Measurements from ENCODE around the gene ZP1.

ZP1 gene

DNA sequence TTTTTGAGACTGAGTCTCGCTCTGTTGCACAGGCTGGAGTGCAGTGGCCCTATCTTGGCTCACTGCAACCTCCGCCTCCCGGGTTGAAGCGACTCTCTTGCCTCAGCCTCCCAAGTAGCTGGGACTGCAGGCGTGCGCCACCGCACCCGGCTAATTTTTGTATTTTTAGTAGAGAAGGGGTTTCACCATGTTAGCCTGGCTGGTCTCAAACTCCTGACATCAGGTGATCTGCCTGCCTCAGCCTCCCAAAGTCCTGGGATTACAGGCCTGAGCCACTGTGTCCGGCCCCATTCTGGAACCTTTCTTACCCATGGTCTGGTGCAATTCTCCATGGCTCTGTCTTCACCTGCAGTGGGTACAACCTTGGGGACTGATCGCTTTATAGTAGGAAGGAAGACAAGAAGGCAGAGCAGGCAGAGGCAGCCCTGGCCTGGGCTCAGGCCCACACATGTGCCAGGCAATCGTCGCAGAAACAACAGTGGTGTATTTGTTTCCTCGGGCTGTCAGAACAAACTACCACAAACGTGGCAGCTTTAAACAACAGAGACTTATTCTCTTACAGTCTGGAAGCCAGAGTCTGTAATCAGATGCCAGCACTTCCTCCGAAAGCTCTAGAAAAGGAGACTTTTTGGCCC, 7.6 kb upstream of the ZP1 start:
- no peak for DNase-seq

- peak; percentile 23 for DNase-seq
Observed at GRCh38 chr11:60860943-60861342, 6.4 kb upstream of the ZP1 start.

DNA sequence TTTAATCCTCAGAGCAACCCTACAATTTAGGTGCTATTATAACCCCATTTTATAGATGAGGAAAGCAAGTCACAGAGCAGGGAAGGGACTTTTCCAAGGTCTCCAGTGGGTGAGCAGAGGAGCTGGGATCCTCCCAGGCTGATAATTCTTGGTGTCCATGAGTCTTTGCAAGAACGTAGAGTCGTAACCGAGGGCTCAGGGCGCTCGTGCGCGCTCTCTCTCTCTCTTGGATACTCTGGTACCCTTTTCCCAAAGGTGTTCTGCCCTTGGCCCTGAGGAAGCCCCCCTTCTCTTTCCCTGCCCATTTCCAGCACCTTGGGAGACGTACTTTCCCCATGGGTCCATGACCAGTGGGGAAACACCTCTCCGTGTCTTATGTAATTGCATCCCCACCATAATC, 5.2 kb upstream of the ZP1 start:
- no peak for DNase-seq

- DNase-seq: no peak
Observed at GRCh38 chr11:60863550-60864521, 3.5 kb upstream of the ZP1 start.

DNA sequence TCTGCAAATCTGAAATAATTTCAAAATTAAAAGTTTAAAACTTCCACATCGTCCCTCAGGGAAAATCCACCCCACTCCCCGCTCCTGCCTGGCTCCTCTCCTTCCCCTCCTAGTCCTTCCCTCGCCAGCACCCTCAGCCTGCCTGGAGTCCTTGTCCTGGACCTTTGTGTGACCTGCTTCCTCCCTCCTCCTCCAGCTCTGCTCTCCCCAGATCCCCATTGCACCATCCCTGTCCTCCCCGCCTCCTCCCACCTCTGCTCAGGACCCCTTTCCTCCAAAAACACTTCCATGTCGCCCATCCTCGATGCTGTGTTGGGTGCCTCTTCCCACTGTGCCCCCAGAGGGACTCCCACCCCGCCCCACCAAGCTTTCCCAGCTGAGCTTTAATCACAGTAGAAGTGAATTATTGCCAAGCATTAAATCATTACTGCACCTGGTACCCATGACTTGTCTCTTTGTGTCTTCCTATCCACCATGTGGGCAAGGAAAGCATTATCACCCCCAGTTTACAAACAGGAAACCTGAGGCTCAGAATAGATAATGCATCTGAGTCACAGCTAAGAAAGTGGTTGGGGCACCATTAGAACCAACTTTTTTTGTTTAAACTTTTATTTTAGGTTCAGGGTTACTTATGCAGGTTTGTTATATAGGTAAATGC, 2.4 kb upstream of the ZP1 start:
- DNase-seq: no peak

GRCh38 chr11:60867871-60868681, 734 bp downstream of the ZP1 start:
- no peak for DNase-seq

GRCh38 chr11:60868682-60869450, 1.5 kb downstream of the ZP1 start:
- no peak for DNase-seq

GRCh38 chr11:60869451-60869825, 2.1 kb downstream of the ZP1 start:
- no peak for DNase-seq

DNA sequence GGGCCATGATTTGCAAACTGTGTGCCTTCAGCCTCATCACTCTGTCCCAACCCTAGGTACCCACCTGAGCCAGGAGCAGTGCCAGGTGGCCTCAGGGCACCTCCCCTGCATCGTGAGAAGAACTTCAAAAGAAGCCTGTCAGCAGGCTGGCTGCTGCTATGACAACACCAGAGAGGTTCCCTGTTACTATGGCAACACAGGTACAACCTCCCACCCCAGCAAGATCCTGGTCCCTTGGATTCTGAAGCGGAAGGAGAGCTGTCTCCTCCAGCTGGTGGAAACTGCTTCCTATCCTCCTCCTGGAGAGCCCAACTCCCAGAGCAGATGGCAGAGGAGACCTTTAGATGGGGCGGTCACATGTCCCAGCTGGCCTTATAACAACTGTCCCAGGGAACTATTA, 2.9 kb downstream of the ZP1 start:
- peak; percentile 83 for DNase-seq

DNA sequence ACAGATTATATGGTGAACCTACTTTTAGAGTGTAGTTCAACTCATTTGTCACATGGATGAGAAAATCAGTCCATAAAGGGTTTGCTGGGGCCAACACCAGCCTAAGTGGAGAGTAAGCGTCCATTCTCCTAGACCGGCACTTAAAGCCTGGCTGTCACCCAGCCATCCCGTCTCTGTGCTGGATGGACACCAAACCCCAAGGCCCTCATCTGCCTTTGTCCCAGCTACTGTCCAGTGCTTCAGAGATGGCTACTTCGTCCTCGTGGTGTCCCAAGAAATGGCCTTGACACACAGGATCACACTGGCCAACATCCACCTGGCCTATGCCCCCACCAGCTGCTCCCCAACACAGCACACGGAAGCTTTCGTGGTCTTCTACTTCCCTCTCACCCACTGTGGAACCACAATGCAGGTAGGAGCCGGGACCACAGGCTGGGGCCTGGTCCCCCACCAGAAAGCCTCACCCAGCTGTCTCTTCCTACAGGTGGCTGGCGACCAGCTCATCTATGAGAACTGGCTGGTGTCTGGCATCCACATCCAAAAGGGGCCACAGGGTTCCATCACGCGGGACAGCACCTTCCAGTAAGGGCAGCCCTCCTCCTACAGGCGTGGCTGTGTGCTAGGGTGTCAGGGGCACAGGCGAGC, 3.5 kb downstream of the ZP1 start:
- no peak for DNase-seq

DNA sequence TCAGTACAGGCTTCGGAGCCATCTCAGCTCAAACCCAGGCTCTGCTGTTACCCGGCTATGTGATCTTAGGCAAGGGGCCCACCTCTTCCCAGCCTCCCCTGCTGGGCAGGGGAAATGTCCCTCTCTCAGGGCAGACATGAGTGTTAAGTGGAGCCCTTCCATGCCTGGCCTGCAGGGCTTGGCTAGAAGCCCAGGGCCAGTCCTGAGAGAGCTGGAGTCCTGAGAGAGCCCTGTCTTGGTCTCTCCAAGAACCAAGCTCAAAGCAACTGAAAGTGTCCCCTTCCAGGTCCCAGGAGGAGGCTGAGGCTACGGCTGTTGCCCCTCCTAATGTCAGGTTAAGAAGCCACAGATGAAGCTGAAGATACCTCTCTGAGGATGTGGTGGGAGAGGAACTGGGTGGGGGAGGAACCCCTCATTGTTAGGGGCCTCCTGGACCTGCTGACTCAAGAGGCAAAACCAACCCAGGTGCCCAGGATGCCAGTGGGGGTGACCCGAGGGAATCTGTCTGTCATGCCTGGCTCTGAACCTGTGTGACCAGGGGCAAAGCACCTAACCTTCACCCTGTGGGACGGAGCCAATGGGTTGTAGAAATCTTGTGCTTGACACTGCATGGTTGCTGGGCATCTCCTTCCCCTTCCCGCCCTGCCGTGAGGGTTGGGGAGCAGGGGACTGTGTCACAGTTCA, 4.2 kb downstream of the ZP1 start:
- DNase-seq: no peak

DNA sequence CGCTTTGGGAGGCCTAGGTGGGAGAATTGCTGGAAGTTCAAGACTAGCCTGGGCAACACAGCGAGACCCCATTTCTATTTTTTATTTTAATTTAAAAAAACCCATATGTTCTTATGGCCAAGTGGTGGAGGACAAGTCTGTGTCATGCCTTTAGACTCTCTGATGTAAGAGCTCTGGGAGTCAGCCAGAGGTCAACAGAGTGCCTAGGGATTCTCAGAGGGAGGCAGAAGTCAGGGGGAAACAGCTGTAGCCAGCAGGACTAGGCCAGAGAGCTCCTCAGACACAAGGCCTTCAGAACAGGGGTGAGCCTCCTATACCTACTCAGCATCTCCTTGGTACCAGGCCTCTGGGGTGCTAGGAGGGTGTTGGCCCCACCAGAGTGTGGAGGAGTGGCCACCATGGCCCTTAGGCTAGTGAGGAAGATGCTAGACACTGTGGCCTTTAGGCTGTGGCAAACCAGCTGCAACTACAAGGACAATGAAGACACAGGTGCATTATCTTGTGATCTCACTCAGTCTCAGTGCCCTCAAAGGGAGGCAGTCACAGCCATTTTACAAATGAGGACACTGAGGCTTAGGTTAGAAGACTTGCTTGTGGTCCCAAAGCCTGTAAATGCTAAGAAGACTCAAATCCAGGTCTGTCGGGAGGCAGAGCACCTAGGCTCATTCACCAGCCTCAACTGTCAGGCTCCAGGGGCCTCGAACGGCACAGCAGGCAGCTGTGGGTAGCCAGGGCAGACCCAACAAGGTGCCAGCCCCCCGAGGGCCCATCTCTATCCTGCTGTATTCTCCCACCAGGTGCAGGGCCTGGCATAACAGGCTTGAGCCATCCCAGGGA, 5.0 kb downstream of the ZP1 start:
- DNase-seq: no peak

GRCh38 chr11:60872961-60873524, 5.7 kb downstream of the ZP1 start:
- DNase-seq: no peak

DNA sequence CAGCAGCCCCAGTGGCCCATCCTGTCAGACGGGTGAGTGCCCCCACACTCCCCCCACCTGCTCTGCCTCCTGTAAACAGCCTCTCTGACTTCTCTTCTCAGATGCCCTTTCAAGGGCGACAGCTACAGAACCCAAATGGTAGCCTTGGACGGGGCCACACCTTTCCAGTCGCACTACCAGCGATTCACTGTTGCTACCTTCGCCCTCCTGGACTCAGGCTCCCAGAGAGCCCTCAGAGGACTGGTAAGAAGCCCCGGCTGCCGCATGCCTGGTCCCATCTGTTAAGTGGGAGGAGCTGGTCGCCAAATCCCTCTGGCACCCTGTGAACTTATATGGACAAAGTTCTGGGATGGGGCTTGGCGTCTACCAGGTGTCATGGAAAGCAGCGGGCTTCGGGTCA, 6.2 kb downstream of the ZP1 start:
- no peak for DNase-seq

GRCh38 chr11:60874421-60875365, 7.4 kb downstream of the ZP1 start:
- no peak for DNase-seq

GRCh38 chr11:60875366-60876167, 8.2 kb downstream of the ZP1 start:
- DNase-seq: no peak

DNA sequence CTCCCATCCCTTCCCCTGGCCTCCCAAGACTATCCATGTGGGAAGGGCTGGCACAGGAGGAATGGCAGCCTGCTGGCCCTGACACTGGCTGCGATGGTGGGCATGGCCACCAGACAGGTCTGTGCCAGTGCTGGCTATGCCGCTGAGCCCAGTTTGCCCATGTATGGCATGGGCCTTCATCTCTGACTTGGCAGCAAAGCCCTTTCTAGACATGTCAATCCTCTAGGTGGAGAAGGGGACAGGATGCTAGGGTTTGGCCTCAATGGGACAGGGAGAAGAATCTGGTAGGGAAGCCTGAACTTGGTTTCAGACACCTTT, 8.8 kb downstream of the ZP1 start:
- DNase-seq: no peak
